H4 (cell line): ENCODE data around the gene SPTSSB. TPM values are rescaled to one million over a fixed set of nuclear protein-coding genes. Genes with fewer than 3 reads are reported as not detected.

Experiments used
- DNase-seq: peaks from one replicate; pipeline ENCODE4 v3.0.0-alpha.2; 2015; ENCODE audit warnings: low spot score
- total RNA-seq: library from RNA; depleted of rRNA; stranded (reverse); fragments of >200 nt; shearing (Covaris generic); gene quantifications from 2 replicates; pipeline ENCODE4 v1.2.3, GENCODE V29; 2014

Gene SPTSSB
- total RNA-seq, 1 experiment from 2014 or later: not detected

DNA sequence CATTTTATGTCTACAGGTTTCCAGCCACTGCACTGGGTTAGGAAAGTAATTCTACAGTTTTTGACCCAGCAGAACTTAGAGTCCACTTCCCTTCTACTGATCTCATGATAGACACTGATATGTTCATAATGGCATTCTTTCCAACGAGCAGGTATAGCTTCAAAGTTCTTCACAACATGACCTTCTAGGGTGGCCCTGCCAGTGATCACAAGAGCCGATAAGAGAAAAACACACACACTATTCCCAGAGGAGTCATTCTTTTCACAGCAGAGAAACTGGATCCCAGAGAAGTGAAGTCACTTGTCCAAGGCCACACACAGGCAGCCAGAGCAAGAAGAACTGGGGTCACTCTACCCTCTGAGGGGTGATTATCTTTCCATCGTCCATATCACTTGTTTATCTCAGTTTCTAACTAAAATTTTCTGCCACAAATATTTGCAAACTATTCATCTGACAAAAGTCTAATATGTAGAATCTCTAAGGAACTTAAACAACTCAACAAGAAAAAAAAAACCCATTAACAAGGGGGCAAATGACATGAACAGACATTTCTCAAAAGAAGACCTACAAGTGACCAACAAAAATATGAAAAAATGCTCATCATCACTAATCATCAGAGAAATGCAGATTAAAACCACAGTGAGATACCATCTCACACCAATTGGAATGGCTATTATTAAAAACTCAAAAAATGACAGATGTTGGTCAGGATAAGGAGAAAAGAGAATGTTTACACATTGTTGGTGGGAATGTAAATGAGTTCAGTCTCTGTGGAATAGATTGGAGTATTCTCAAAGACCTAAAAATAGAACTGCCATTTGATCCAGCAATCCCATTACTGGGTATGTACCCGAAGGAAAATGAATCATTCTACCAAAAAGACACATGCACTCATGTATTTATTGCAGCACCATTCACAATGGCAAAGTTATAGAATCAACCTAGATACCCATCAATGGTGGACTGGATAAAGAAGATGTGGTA lies 31.5 kb downstream of the SPTSSB start:
- peak; percentile 13 for DNase-seq

- no peak for DNase-seq
Measured at GRCh38 chr3:161337311-161337710, 34.0 kb downstream of the SPTSSB start.

DNA sequence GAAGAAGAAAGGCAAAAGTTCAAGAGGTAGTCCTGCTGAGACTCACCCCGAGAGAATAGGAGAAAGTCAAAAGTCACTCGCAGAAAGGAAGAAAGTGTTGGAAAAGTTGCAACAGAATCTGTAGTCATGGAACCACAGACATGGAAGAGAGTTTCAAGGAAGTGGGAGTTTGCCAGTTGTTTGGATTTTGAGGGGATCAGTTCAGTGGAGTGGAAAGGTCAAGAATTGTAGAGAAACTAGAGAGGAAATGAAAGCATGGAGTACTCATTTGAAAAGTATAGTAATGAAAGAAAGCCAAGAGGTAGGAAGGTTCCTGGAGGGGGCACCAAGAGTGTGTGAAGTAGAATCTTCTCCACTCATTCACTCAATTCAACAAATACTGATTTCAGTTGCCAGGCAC lies 34.7 kb downstream of the SPTSSB start:
- no peak for DNase-seq

- DNase-seq: no peak
Measured at GRCh38 chr3:161333696-161334095, 37.6 kb downstream of the SPTSSB start.

- no peak for DNase-seq
Measured at GRCh38 chr3:161332792-161333191, 38.5 kb downstream of the SPTSSB start.

DNA sequence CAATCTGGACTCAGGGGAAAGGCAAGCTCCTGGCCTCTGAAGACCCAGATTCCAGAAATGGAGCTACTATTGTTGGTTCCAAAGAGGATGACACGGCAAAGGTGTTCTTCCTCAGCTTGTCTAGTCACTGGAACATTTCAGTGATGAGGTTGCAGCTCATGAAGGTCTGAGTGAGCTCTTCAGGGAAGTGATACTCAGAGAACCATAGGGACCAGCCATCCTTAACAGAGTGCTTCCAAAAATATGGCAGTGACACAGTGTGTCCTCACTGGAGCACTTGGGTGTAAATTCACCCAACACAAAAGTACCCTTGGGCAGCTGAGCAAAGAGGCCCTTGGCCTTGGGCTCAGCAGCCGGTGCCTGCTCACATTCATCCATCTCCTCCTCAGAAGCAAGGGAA lies 46.3 kb downstream of the SPTSSB start:
- DNase-seq: no peak

GRCh38 chr3:161323926-161324621 lies 47.2 kb downstream of the SPTSSB start:
- no peak for DNase-seq

DNA sequence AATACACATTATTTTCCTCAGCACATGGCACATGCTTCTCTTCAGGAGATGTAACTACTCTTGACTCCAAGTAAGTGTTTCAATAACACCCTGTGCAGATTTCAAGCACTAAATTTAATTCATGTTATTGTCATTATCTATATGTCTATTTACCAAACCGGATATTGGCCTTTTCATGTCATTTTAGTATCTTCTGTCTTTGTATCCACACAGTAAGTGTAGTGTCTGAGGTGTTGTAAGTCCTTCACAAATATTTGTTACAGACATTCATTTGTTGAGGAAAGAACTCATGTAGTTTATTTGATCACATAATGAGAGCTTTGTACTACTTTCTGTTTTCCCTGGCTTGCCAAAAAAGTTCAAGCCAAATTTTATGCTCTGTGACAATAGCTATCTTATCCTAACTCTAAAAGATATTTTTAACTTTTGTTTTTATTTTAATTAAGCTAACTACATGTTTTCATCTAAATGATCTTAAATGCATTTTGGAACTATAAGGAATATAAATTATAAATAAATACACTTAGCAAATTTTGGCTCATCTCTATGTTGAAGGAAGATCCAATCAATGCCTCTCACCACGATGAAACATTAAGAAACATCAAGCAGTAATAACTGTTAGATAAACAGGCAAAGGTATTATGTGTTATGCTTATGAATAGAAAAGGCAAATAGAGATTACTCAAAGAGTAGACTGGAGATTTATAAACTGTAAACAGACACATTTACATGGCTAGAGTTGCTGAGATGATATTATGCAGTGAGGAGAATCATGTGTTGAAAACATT lies 48.3 kb downstream of the SPTSSB start:
- no peak for DNase-seq

DNA sequence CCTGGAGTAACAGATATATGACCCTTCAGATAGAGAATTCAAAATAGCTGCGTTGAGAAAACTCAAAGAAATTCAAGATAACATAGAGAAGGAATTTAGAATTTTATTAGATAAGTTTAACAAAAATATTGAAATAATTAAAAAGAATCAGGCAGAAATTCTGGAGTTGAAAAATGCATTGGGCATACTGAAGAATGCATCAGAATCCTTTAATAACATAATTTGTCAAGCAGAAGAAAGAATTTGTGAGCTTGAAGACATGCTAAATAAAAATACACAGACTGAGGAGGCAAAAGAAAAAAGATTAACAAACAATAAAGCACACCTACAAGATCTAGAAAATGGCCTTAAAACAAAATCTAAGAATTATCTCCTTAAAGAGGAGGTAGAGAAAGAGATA lies 50.5 kb downstream of the SPTSSB start:
- no peak for DNase-seq

DNA sequence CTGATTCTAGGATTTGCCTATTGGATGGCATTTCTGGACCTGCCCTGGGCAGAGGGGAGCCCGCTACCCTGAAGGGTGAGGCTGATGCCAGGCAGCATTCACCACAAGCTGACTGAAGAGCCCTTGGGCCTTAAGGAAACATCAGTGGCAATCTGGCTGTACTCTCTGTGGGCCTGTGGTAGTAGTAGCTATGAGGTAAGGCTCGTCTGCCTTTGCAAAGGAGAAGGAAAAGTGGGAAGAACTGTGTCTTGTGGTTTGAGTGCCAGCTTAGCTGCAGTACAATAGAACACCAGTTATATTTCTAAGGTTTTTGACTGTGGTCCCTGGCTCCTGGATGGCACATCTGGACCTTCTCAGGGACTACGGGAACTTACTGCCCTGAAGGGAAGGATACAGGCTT lies 51.5 kb downstream of the SPTSSB start:
- no peak for DNase-seq

DNA sequence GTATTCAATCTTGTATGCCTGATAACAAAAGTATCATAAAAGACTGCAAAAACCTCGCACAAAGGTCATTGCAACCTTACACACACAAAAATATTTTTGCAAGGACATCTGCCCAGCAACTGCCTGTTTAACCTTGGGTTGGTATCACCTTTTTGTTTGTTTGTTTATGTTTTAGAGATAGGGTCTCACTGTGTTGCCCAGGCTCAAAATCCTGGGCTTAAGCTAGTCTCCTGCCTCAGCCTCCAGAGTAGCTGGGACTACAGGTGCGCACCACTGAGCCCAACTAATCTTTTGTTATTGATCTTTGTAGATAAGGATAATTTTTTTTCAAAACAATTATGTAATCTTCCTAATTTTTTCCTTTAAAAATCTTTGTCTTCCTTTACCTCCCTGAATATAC lies 54.2 kb downstream of the SPTSSB start:
- DNase-seq: no peak

DNA sequence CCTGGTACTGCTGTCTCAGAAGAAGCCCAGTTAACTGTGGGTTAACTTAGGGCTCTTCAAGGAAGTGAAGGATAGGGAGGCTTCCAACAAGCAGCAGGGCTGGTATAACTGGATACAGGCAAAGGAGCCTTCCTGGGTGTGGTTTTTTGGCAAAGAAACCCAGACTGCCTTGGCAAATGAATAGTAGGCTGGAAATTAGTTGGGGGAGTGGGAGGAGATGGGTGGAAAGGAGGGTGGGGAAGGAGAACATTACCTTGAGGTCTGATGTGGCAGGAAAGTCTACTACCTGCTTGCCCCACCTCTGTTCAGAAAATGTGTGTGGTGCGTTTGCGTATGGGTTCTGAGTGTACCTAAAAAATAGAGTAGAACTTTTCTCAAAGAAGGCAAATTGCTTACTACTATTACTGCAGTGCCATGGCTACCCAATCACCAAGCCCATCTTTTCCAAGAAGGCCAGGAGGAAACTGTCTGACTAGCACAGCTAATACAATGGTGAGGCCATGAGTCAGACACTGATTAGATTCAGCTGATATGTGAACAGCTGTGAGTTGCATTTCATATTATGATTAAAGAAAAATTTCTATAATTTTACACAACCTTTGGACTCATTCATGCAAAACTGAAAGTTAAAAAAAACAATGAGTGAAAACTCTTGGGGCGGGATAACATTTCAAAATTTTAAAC lies 55.2 kb downstream of the SPTSSB start:
- no peak for DNase-seq

GRCh38 chr3:161314836-161315395 lies 56.4 kb downstream of the SPTSSB start:
- peak; percentile 25 for DNase-seq

DNA sequence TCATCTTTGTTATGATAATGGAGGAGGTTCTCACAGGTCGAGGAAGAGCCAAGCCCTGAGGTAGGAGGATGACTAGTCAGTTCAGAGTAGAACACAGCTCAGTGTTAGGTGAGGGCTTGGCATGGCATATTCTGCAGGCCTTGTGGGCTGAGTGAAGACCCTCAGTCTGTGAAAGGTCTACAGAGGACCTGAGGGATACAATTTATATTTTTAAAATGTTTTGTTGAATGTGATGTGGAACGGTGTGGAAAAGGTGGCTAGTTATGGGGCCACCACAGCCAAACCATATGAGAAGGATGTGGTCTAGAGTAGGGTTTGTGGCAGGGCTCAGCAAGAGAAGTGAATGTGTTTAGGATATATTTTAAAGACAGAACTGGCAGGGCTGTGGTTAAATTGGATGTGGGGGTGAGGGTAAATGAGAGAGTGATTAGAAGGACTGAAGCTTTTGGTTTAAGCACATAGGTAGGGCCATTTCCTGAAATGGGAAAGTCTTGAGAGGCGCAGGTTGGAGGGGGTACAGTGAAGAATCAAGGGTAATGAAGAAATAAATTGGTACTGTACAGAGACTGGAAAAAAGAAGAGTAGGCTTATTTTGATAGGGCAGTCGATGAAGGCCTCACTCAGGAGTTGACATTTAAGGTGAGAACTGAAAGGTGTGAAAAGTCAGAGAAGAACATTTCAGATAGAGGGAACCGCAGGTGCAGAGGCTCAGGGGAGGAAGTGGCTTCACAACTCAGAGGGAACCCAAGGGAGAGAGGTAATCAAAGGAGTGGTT lies 60.5 kb downstream of the SPTSSB start:
- no peak for DNase-seq

DNA sequence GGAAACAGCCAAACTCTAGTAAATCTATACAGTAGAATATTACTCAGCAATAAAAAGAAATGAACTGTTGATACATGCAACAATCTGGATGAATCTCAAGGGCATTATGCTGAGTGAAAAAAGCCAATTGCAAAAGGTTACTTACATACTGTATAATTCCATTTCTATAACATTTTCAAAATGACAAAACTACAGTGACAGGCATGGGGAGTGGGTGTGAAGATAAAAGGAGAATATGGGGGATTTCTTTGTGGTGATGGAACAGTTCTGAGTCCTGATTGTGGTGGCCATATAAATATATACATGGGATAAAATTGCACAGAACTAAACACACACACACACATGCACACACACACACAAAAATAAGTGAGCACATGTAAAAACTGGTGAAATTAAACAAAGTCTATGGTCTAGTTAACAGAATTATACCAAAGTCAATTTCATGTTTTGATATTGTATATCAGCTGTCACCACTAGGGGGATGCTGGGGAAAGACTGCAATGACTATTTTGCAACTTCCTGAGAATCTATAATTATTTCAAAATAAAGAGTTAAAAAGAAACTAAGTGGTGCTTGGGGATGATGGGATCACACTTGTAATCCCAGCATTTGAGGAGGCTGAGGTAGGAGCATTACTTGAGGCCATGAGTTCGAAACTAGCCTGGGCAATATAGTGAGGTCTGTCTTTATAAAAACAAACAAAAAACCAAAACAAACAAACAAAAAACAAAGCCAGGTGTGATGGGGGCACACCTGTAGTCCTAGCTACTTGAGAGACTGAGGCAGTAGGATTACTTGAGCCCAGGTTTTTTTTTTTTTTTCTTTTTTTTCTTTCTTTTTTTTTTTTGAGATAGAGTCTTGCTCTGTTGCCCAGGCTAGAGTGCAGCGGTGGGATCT lies 66.0 kb downstream of the SPTSSB start:
- peak; percentile 12 for DNase-seq

GRCh38 chr3:161296814-161297213 lies 74.5 kb downstream of the SPTSSB start:
- DNase-seq: no peak

DNA sequence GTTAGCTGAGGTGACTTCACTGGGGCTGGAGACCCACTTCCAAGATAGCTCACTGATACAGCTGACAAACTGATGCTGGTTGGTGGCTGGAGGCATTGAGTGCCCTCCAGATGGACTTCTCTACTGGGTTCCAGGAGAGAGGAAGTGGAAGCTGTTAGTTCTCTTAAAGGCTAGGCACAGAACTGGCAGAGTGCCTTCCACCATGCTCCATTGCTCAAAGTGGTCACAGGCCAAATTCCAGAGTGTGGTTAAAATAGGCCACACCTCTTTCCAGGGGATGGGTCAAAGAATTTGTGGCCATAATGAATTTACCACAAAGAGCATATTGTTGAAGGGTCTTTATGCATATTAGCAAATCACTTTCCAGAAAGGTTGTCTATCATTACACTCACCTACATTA lies 76.0 kb downstream of the SPTSSB start:
- peak; percentile 85 for DNase-seq
